Endothelial cell of umbilical vein (primary cell): ENCODE data around the gene SLC24A3. TPM values are rescaled to one million over a fixed set of nuclear protein-coding genes. Genes with fewer than 3 reads are reported as not detected.

Source experiments
- BruUV-seq: library from RNA; stranded (reverse); fragments of 400-500 nt; replicated peaks from 2 replicates; lab custom pipeline; 2021; lab: Mats Ljungman, UMichigan
- CTCF ChIA-PET: fragments of 300-600, 350-600 bp; sonication (Branson Sonifier 250); formaldehyde crosslinking; loops from one replicate; lab custom pipeline; 2021; ENCODE audit warnings: antibody characterized with exemption, inconsistent platforms; lab: Charles Lee
- POLR2A ChIA-PET: fragments of 300-600, 350-600 bp; sonication (Branson Sonifier 250); formaldehyde crosslinking; loops from one replicate; lab custom pipeline; 2021; ENCODE audit warnings: antibody characterized with exemption, inconsistent platforms; lab: Charles Lee
- DNase-seq: peaks from one replicate; pipeline ENCODE4 v3.0.0-alpha.2; 2011; ENCODE audit warnings: low read depth, low spot score
- FAIRE-seq: peaks from 2 replicates; lab custom pipeline; 2011; peaks lifted over from hg19 to GRCh38; lab: Jason Lieb, UNC
- H2AFZ ChIP-seq: 2 replicates; pipeline ENCODE4 v1.6.0; 2012; ENCODE audit warnings: low read depth, low read length, control low read depth, inconsistent platforms
- H3K27ac ChIP-seq: 2 replicates; pipeline ENCODE4 v1.5.1; 2011; ENCODE audit warnings: low read depth, mild to moderate bottlenecking, control low read depth, low read length, moderate library complexity; ENCODE audit not compliant: insufficient read depth
- H3K27me3 ChIP-seq, 2 experiments: 2 replicates each; pipeline versions ENCODE4 v1.6.0 to v1.6.1; 2011; ENCODE audit warnings: low read length in 2 of 2, mixed read lengths in 1 of 2; ENCODE audit not compliant: control insufficient read depth in 2 of 2, insufficient read depth in 2 of 2
- H3K36me3 ChIP-seq, 2 experiments: 2 replicates in 1 of 2; 3 replicates in 1 of 2; pipeline ENCODE4 v1.5.1; 2011; ENCODE audit warnings: low read length in 2 of 2, mild to moderate bottlenecking in 1 of 2, moderate library complexity in 1 of 2; ENCODE audit not compliant: control insufficient read depth in 2 of 2, insufficient read depth in 2 of 2; ENCODE audit errors: extremely low read depth in 1 of 2
- H3K4me1 ChIP-seq: 3 replicates; pipeline ENCODE4 v1.5.1; 2011; ENCODE audit warnings: mild to moderate bottlenecking, low read length; ENCODE audit not compliant: control insufficient read depth, insufficient read depth; ENCODE audit errors: extremely low read depth
- H3K4me2 ChIP-seq: 2 replicates; pipeline ENCODE4 v1.6.1; 2011; ENCODE audit warnings: low read length, control low read depth, mixed read lengths; ENCODE audit not compliant: insufficient read depth
- H3K4me3 ChIP-seq, 3 experiments: fragments of 200-600 bp in 1 of 3; sonication (generic), shearing (Covaris generic) in 1 of 3; replicated peaks in 1 of 3; 2 replicates each; pipeline ENCODE4 v1.5.1; 2011 to 2016; ENCODE audit warnings: control low read depth in 3 of 3, low read length in 3 of 3, mild to moderate bottlenecking in 2 of 3, inconsistent platforms in 1 of 3, low read depth in 1 of 3, moderate library complexity in 1 of 3; ENCODE audit not compliant: insufficient read depth in 1 of 3
- H3K79me2 ChIP-seq: 2 replicates; pipeline ENCODE4 v1.6.0; 2012; ENCODE audit warnings: low read length, inconsistent platforms; ENCODE audit not compliant: control insufficient read depth, insufficient read depth
- H3K9ac ChIP-seq: replicated peaks from 2 replicates; pipeline ENCODE3; 2011; ENCODE audit warnings: low read length, control low read depth; ENCODE audit not compliant: insufficient read depth; ENCODE audit errors: extremely low read depth
- H3K9me1 ChIP-seq: replicated peaks from 3 replicates; pipeline ENCODE4 v1.6.0; 2011; ENCODE audit warnings: mild to moderate bottlenecking, low read length; ENCODE audit not compliant: control insufficient read depth, insufficient read depth; ENCODE audit errors: extremely low read depth
- H3K9me3 ChIP-seq: replicated peaks from 2 replicates; pipeline ENCODE4 v1.5.1; 2012; ENCODE audit warnings: low read length, inconsistent platforms; ENCODE audit not compliant: control insufficient read depth, insufficient read depth
- H4K20me1 ChIP-seq: replicated peaks from 2 replicates; pipeline ENCODE3; 2011; ENCODE audit warnings: mild to moderate bottlenecking, low read length; ENCODE audit not compliant: control insufficient read depth, insufficient read depth; ENCODE audit errors: extremely low read depth
- CTCF ChIP-seq, 2 donors: IDR thresholded peaks; 1 replicate in 1 of 2; 2 replicates in 1 of 2; pipeline ENCODE4 v1.5.1; 2011; ENCODE audit warnings: low read length in 2 of 2, mild to moderate bottlenecking in 2 of 2, moderate library complexity in 2 of 2, control low read depth in 1 of 2, inconsistent platforms in 1 of 2, low read depth in 1 of 2; ENCODE audit not compliant: insufficient read depth in 1 of 2; ENCODE audit errors: extremely low read depth in 1 of 2
- EZH2 ChIP-seq: IDR thresholded peaks from 2 replicates; pipeline ENCODE4 v1.6.1; 2012; ENCODE audit warnings: borderline replicate concordance, low read depth, mild to moderate bottlenecking, moderate library complexity, low read length, inconsistent platforms; ENCODE audit not compliant: severe bottlenecking
- FOS ChIP-seq: IDR thresholded peaks from 2 replicates; pipeline ENCODE4 v1.6.1; 2011; ENCODE audit warnings: mild to moderate bottlenecking, low read length, moderate library complexity, borderline replicate concordance; ENCODE audit not compliant: insufficient read depth
- GATA2 ChIP-seq: IDR thresholded peaks from 2 replicates; pipeline ENCODE4 v1.7.0; 2011; ENCODE audit warnings: low read depth, mild to moderate bottlenecking, moderate library complexity, mixed read lengths, low read length; ENCODE audit not compliant: insufficient read length, insufficient read depth
- JUN ChIP-seq: IDR thresholded peaks from 2 replicates; pipeline ENCODE4 v1.6.1; 2011; ENCODE audit warnings: borderline replicate concordance, low read depth; ENCODE audit not compliant: insufficient read length, insufficient read depth
- MAX ChIP-seq: IDR thresholded peaks from 2 replicates; pipeline ENCODE4 v1.6.1; 2011; ENCODE audit not compliant: insufficient read depth, insufficient read length
- MYC ChIP-seq: IDR thresholded peaks from one replicate; pipeline ENCODE4 v1.6.1; 2011; ENCODE audit warnings: mild to moderate bottlenecking, low read depth, low read length
- POLR2A ChIP-seq: IDR thresholded peaks from 2 replicates; pipeline ENCODE4 v1.6.1; 2012; ENCODE audit warnings: low read depth, mild to moderate bottlenecking, control low read depth, low read length
- POLR2AphosphoS5 ChIP-seq: IDR thresholded peaks from 2 replicates; pipeline ENCODE4 v1.6.1; 2012; ENCODE audit warnings: low read depth, mild to moderate bottlenecking, control low read depth, low read length, moderate library complexity; ENCODE audit not compliant: insufficient read depth
- dilution Hi-C: fragments of 300-500 bp; cut with MboI; formaldehyde crosslinking; loops from one replicate; pipeline ENCODE4 v1.15.0; 2019; ENCODE audit warnings: low sequenced_read_pairs; ENCODE audit not compliant: extremely low pct_ligation_motif_present
- intact Hi-C: fragments of 100-400 bp; cut with micrococcal nuclease; formaldehyde crosslinking; loops from one replicate; pipeline ENCODE4 v1.10.0; 2022
- polyA plus RNA-seq, 4 experiments: library from polyadenylated mRNA; depleted of rRNA in 3 of 4; stranded (reverse) in 3 of 4; unstranded in 1 of 4; fragments of >200 nt; gene quantifications; 2 replicates each; pipeline versions ENCODE4 v1.2.1 to v1.2.3, GENCODE V29; 2011 to 2012; ENCODE audit warnings: missing spikeins in 1 of 4
- total RNA-seq: library from RNA; stranded (reverse); gene quantifications from 2 replicates; pipeline ENCODE4 v1.2.3, GENCODE V29; 2021

SLC24A3 gene
- total and polyA plus RNA-seq, 2 donors (not counting 3 experiments of a cell fraction or from before 2014, with no cell fraction given): not detected

GRCh38 chr20:19378058-19378457 is 165.6 kb downstream of the SLC24A3 start:
- FAIRE-seq (no peak), DNase-seq (no peak)
- intact Hi-C loops: no loop called here

More at GRCh38 chr20:19378058-19378457, 165.6 kb downstream of the SLC24A3 start:
- Histone ChIP-seq H3K9me1 (no peaks in the 10 kb centered on the region), H3K9me3 (no peaks in the 10 kb centered on the region), H3K4me3 (no peak overlapping the region), H3K27ac (no peak overlapping the region), H2AFZ (no peak overlapping the region), H3K27me3 (no peaks in the 10 kb centered on the region), H4K20me1 (no peaks in the 10 kb centered on the region), H3K4me2 (no peak overlapping the region), H3K79me2 (no peaks in the 10 kb centered on the region), H3K4me1 (no peaks in the 10 kb centered on the region), H3K36me3 (no peaks in the 10 kb centered on the region), H3K9ac (no peak overlapping the region)
- no TSS peak for BruUV-seq
- POLR2A ChIA-PET: no interaction called here
- TF ChIP-seq MAX (no peak), FOS (no peak), JUN (no peak), EZH2 (no peak), POLR2AphosphoS5 (no peak), CTCF (IDR thresholded peaks at IDR 0.05; ENCODE audit: extremely low read depth in 1 of 2, insufficient read depth in 1 of 2, low read depth in 1 of 2, low read length in 2 of 2) (no peak), MYC (no peak), POLR2A (no peak), GATA2 (no peak)
- CTCF ChIA-PET: no interaction called here
- dilution Hi-C loops: no loop called here
